ENCODE data around the gene NEO1. TPM values are rescaled to one million over a fixed set of nuclear protein-coding genes. Genes with fewer than 3 reads are reported as not detected.

The NEO1 gene
- total RNA-seq, 2 donors from 2014 or later, result 51.4 to 72.3 TPM

GRCh38 chr15:73134196-73134595, 81.9 kb downstream of the NEO1 start:
- TF ChIP-seq CTCF (IDR thresholded peaks at IDR 0.05), result no peak
- no peak overlapping the region for H3K4me3 ChIP-seq
- ATAC-seq (ENCODE audit: insufficient number of reproducible peaks, low FRiP score, low read depth) (no peak), DNase-seq (ENCODE audit: low spot score) (no peak)
- no peaks in the 10 kb centered on the region for H3K27me3 ChIP-seq (replicated peaks; ENCODE audit: insufficient read depth)
- no peaks in the 10 kb centered on the region for H3K9me3 ChIP-seq
- no peaks in the 10 kb centered on the region for H3K36me3 ChIP-seq
- no peak overlapping the region for H3K27ac ChIP-seq
- peaks cover 4 to 7% of the 10 kb centered on the region in 2 donors for H3K4me1 ChIP-seq (ENCODE audit: control insufficient read depth in 1 of 2, low read depth in 2 of 2)

- H3K27ac ChIP-seq, result no peak overlapping the region
- no peak for DNase-seq (ENCODE audit: low spot score)
Observed at GRCh38 chr15:73139041-73139743, 86.9 kb downstream of the NEO1 start.

GRCh38 chr15:73139744-73140553, 87.7 kb downstream of the NEO1 start:
- DNase-seq (ENCODE audit: low spot score) (no peak), ATAC-seq (ENCODE audit: insufficient number of reproducible peaks, low FRiP score, low read depth) (no peak)
- no peaks in the 10 kb centered on the region for H3K36me3 ChIP-seq
- no peaks in the 10 kb centered on the region for H3K9me3 ChIP-seq
- no peak overlapping the region for H3K4me3 ChIP-seq
- H3K4me1 ChIP-seq (ENCODE audit: control insufficient read depth in 1 of 2, low read depth in 2 of 2), result peaks cover 5 to 36% of the 10 kb centered on the region in 2 donors
- no peaks in the 10 kb centered on the region for H3K27me3 ChIP-seq (replicated peaks; ENCODE audit: insufficient read depth)
- peak overlapping the region in 1 of 2 donors; percentile 15 for H3K27ac ChIP-seq
- no peak for TF ChIP-seq CTCF (IDR thresholded peaks at IDR 0.05)

More at GRCh38 chr15:73139041-73139743, 86.9 kb downstream of the NEO1 start:
- H3K4me3 ChIP-seq, result peak overlapping the region; percentile 3
- H3K4me1 ChIP-seq (ENCODE audit: control insufficient read depth in 1 of 2, low read depth in 2 of 2), result peaks cover 5 to 36% of the 10 kb centered on the region in 2 donors
- H3K27me3 ChIP-seq (replicated peaks; ENCODE audit: insufficient read depth), result no peaks in the 10 kb centered on the region
- ATAC-seq (ENCODE audit: insufficient number of reproducible peaks, low FRiP score, low read depth), result no peak
- no peak for TF ChIP-seq CTCF (IDR thresholded peaks at IDR 0.05)
- H3K9me3 ChIP-seq, result no peaks in the 10 kb centered on the region
- H3K36me3 ChIP-seq, result no peaks in the 10 kb centered on the region

GRCh38 chr15:73141216-73141900, 89.1 kb downstream of the NEO1 start:
- TF ChIP-seq CTCF (IDR thresholded peaks at IDR 0.05), result no peak
- no peak for ATAC-seq (ENCODE audit: insufficient number of reproducible peaks, low FRiP score, low read depth)

More at GRCh38 chr15:73141216-73141900, 89.1 kb downstream of the NEO1 start:
- H3K27me3 ChIP-seq (replicated peaks; ENCODE audit: insufficient read depth), result no peaks in the 10 kb centered on the region
- H3K36me3 ChIP-seq, result no peaks in the 10 kb centered on the region
- no peaks in the 10 kb centered on the region for H3K9me3 ChIP-seq
- no peak overlapping the region for H3K27ac ChIP-seq
- H3K4me1 ChIP-seq (ENCODE audit: control insufficient read depth in 1 of 2, low read depth in 2 of 2), result peaks cover 5 to 36% of the 10 kb centered on the region in 2 donors
- no peak overlapping the region for H3K4me3 ChIP-seq
- DNase-seq (ENCODE audit: low spot score), result no peak

Measured in thoracic aorta (tissue), 2 donors.